Vagina (tissue), 2 donors: Measurements from ENCODE around the gene CFAP45. TPM values are rescaled to one million over a fixed set of nuclear protein-coding genes. Genes with fewer than 3 reads are reported as not detected.
A peak's percentile ranks its signal among the peaks of the same experiment; 100 is the strongest.

ENCODE experiments used
- DNase-seq, 2 donors: peaks; one replicate each; pipeline ENCODE4 v3.0.0-alpha.2; 2017; ENCODE audit errors: extremely low spot score in 2 of 2
- H3K27ac ChIP-seq: fragments of 200-600 bp; sonication (generic); one replicate; pipeline ENCODE4 v1.5.1; 2019
- H3K27me3 ChIP-seq: fragments of 200-600 bp; sonication (generic); one replicate; pipeline ENCODE4 v1.5.1; 2019
- H3K36me3 ChIP-seq, 2 donors: fragments of 200-600 bp; sonication (generic); one replicate each; pipeline ENCODE4 v1.5.1; 2017 to 2019
- H3K4me1 ChIP-seq: fragments of 200-600 bp; sonication (generic); one replicate; pipeline ENCODE4 v1.5.1; 2019
- H3K4me3 ChIP-seq, 2 donors: fragments of 200-600 bp; sonication (generic); 1 replicate in 1 of 2; 2 replicates in 1 of 2; pipeline ENCODE4 v1.5.1; 2016 to 2019
- H3K9me3 ChIP-seq: fragments of 200-600 bp; sonication (generic); one replicate; pipeline ENCODE4 v1.5.1; 2019
- POLR2A ChIP-seq, 2 donors: fragments of 450-650 bp; IDR thresholded peaks; one replicate each; pipeline ENCODE4 v1.6.1; 2017; ENCODE audit warnings: antibody characterized with exemption in 2 of 2, mild to moderate bottlenecking in 2 of 2, moderate library complexity in 2 of 2
- POLR2AphosphoS5 ChIP-seq, 2 donors: sonication (generic); formaldehyde crosslinking; IDR thresholded peaks; one replicate each; pipeline ENCODE4 v1.9.0; 2017; ENCODE audit warnings: antibody characterized with exemption in 2 of 2, mild to moderate bottlenecking in 2 of 2, low read depth in 1 of 2; ENCODE audit not compliant: insufficient read depth in 1 of 2
- intact Hi-C: fragments of 100-400 bp; cut with DNase I; formaldehyde crosslinking; loops from one replicate; pipeline ENCODE4 v1.15.1; 2023
- total RNA-seq: library from RNA; depleted of rRNA; stranded (reverse); fragments of >200 nt; gene quantifications from one replicate; pipeline ENCODE4 v1.2.3, GENCODE V29; 2016
- TF ChIP-seq, protein P1 (sequence below), 3 experiments: fragments of 450-650 bp in 2 of 3; fragments of 200-600 bp in 1 of 3; sonication (generic) in 1 of 3; IDR thresholded peaks; one replicate each; pipeline ENCODE4 v1.5.1; 2017 to 2019; ENCODE audit warnings: antibody characterized with exemption in 3 of 3, mild to moderate bottlenecking in 2 of 3, moderate library complexity in 2 of 3

Gene CFAP45
- total RNA-seq, 1 donor from 2014 or later, result not detected

DNA sequence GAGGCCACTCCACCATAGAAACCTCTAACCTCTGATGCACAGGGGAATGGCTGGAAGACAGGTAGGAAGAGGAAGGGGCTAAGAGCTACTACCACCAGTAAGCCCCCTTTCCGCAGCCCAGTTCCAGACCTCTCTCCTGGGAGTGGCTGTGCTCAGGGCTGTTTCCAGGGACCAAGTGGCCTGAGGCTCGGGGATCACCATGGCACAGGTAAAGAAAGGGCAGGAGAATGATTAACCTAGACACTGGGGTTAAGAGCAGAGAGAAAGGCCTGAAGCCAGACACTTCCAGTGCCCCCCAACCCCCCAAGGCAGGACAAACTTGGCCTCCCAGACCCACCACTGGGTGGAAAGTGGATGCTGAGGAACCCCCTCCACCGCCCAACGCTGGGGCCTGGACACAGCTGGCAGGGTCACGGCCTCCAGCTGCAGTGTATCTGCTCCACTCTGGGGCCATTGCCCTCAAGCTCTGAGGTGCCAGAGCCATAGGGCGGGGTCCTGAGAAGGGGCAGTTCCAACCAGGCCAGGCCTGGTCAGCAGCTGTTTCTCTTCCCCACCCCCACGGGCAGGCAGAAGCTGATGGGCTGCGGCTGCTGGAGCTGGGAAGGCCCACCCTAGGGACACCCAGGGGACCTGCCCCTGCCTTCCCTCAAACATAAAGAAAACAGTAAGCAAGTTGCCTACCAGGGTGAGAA lies 22.7 kb upstream of the CFAP45 start:
- Histone ChIP-seq H3K4me1 (peaks cover 75% of the 10 kb centered on the region), H3K9me3 (no peaks in the 10 kb centered on the region), H3K4me3 (peak overlapping the region; percentile 78 to 96), H3K27me3 (no peaks in the 10 kb centered on the region), H3K27ac (peak overlapping the region; percentile 96), H3K36me3 (peaks cover 0 to 28% of the 10 kb centered on the region in 2 donors)
- DNase-seq, result no peak
- no peak for TF ChIP-seq POLR2AphosphoS5 (IDR thresholded peaks at IDR 0.05; ENCODE audit: insufficient read depth in 1 of 2, low read depth in 1 of 2)
- TF ChIP-seq POLR2A (IDR thresholded peaks at IDR 0.05), result no peak
- TF ChIP-seq, protein P1, sequence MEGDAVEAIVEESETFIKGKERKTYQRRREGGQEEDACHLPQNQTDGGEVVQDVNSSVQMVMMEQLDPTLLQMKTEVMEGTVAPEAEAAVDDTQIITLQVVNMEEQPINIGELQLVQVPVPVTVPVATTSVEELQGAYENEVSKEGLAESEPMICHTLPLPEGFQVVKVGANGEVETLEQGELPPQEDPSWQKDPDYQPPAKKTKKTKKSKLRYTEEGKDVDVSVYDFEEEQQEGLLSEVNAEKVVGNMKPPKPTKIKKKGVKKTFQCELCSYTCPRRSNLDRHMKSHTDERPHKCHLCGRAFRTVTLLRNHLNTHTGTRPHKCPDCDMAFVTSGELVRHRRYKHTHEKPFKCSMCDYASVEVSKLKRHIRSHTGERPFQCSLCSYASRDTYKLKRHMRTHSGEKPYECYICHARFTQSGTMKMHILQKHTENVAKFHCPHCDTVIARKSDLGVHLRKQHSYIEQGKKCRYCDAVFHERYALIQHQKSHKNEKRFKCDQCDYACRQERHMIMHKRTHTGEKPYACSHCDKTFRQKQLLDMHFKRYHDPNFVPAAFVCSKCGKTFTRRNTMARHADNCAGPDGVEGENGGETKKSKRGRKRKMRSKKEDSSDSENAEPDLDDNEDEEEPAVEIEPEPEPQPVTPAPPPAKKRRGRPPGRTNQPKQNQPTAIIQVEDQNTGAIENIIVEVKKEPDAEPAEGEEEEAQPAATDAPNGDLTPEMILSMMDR (IDR thresholded peaks at IDR 0.05), result no peak
- intact Hi-C loops, result loop anchor here (10.0 kb wide), 1 partner anchor 172 kb away; the partner anchor contains the start of gene IGSF8

DNA sequence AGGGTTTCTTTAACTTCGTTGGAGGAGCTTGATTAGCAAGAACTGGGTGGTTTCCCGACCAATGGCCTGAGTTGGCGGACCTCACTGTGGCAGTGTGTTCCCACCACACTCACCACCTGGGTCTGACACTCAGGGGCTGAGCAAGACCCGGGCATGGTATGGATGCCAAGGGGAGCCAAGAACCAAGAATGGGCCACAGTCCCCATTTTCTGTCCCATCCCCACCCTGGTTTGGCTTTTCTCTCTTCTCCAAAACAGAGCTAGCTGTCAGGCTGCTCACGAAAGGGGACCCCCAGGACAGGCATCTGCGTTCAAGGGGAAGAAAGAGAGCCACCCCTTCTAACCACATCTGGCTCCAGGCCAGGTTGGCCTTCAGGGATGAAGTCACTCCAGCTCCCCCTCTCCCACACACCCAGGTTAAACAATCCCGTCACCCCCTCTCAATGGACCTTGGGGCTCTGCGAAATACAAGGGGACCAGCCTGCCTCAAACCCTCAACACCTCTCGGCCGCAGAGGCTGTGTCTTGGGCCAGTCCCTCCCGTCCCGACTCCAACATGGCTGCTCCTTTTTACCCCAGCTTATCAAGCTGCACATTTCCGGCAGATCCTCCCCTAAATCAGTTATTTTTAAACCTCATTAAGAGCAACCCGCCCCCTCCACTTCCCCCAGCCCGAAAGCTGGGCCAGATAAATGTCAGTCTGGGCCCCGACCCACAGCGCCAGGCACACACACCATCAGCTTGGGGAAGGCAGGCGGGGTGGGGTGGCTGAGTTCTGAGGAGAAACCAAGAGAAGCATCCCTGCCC lies 21.9 kb upstream of the CFAP45 start:
- intact Hi-C loops, result loop anchor here (10.0 kb wide), 1 partner anchor 173 kb away; the partner anchor contains the start of gene IGSF8
- no peaks in the 10 kb centered on the region for H3K27me3 ChIP-seq
- H3K4me3 ChIP-seq, result peak overlapping the region; percentile 78 to 96
- no peak for TF ChIP-seq POLR2A (IDR thresholded peaks at IDR 0.05)
- peaks cover 0 to 29% of the 10 kb centered on the region in 2 donors for H3K36me3 ChIP-seq
- no peaks in the 10 kb centered on the region for H3K9me3 ChIP-seq
- H3K27ac ChIP-seq, result peak overlapping the region; percentile 96
- no peak for DNase-seq
- peaks cover 82% of the 10 kb centered on the region for H3K4me1 ChIP-seq

DNA sequence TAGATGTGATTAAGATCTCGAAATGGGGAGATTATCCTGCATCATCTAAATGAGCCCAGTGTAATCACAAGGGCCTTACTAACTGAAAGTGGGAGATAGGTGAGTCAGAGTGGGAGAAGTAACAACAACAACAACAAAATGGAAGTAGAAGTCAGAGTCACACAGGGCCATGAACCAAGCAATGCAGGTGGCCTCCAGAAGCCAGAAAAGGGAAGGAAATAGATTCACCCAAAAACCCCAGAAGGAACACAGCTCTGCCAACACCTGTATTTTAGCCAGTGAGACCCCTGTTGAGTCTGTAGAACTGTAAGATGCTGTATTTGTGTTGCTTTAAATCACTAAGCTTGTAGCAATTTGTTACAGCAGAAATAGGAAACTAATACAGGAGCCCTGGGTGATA lies 21.3 kb upstream of the CFAP45 start:
- Histone ChIP-seq H3K4me1 (peaks cover 82% of the 10 kb centered on the region), H3K27me3 (no peaks in the 10 kb centered on the region), H3K9me3 (no peaks in the 10 kb centered on the region), H3K4me3 (no peak overlapping the region), H3K27ac (peak overlapping the region; percentile 96), H3K36me3 (peaks cover 0 to 29% of the 10 kb centered on the region in 2 donors)
- intact Hi-C loops, result loop anchor here (10.0 kb wide), 1 partner anchor 174 kb away; the partner anchor contains the start of gene IGSF8
- DNase-seq, result no peak
- TF ChIP-seq, protein P1 (IDR thresholded peaks at IDR 0.05), result no peak
- no peak for TF ChIP-seq POLR2AphosphoS5 (IDR thresholded peaks at IDR 0.05; ENCODE audit: insufficient read depth in 1 of 2, low read depth in 1 of 2)
- TF ChIP-seq POLR2A (IDR thresholded peaks at IDR 0.05), result no peak

DNA sequence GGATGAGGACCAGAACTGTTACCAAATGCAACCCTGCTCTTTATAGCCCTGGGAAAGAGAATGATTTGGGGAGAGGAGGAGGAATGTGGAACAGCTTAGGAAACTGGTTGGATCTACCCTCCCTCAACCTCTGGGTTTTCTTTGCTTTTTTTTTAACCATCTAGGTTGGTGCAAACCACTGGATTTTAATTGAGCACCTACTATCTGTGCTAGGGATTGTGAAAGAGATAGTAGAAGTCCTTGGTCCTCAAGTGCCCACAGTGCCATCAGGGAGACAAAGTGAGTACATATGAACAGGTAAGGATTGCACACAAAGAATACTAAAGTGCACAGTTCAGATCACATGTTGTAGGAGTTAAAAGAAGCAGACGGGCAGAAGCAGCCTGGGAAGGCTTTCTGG lies 20.7 kb upstream of the CFAP45 start:
- peaks cover 0 to 29% of the 10 kb centered on the region in 2 donors for H3K36me3 ChIP-seq
- peak overlapping the region; percentile 96 for H3K27ac ChIP-seq
- H3K27me3 ChIP-seq, result no peaks in the 10 kb centered on the region
- no peak for DNase-seq
- H3K4me1 ChIP-seq, result peaks cover 82% of the 10 kb centered on the region
- intact Hi-C loops, result loop anchor here (10.0 kb wide), 1 partner anchor 174 kb away; the partner anchor contains the start of gene IGSF8
- H3K4me3 ChIP-seq, result no peak overlapping the region
- TF ChIP-seq, protein P1 (IDR thresholded peaks at IDR 0.05), result no peak
- TF ChIP-seq POLR2A (IDR thresholded peaks at IDR 0.05), result no peak
- TF ChIP-seq POLR2AphosphoS5 (IDR thresholded peaks at IDR 0.05; ENCODE audit: insufficient read depth in 1 of 2, low read depth in 1 of 2), result no peak
- no peaks in the 10 kb centered on the region for H3K9me3 ChIP-seq

DNA sequence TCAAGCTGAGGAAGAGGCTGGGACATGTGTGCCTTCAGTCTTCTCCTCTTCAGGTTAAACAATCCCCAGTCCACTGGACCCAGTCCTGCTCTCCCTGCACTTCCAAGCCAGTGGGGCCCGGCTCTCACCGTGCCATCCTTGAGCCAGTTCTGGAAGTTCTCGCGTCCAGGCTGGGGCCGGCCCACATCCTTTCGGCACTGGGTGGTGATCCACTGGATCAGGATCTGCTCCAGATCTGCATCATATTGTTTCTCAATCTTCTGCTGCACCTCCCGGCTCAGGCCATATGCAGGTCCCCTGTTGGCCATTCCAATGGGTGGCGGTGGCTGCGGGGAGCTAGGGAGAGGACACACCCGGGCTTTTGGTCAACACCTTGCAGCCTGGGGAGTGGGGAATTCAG lies 20.2 kb upstream of the CFAP45 start:
- no peak for DNase-seq
- H3K9me3 ChIP-seq, result no peaks in the 10 kb centered on the region
- intact Hi-C loops, result loop anchor here (10.0 kb wide), 1 partner anchor 175 kb away; the partner anchor contains the start of gene IGSF8
- no peaks in the 10 kb centered on the region for H3K27me3 ChIP-seq
- no peak overlapping the region for H3K27ac ChIP-seq
- peaks cover 0 to 29% of the 10 kb centered on the region in 2 donors for H3K36me3 ChIP-seq
- peaks cover 81% of the 10 kb centered on the region for H3K4me1 ChIP-seq
- no peak overlapping the region for H3K4me3 ChIP-seq
- TF ChIP-seq, protein P1 (IDR thresholded peaks at IDR 0.05), result no peak
- TF ChIP-seq POLR2AphosphoS5 (IDR thresholded peaks at IDR 0.05; ENCODE audit: insufficient read depth in 1 of 2, low read depth in 1 of 2), result no peak
- no peak for TF ChIP-seq POLR2A (IDR thresholded peaks at IDR 0.05)
